K562 (cell line): Measurements from ENCODE around the gene DOCK8. TPM values are rescaled to one million over a fixed set of nuclear protein-coding genes. Genes with fewer than 3 reads are reported as not detected.

Experiments used
- ARID2 ChIP-seq: fragments of 450-650 bp; IDR thresholded peaks from 2 replicates; pipeline ENCODE4 v1.6.1; 2017; ENCODE audit warnings: antibody characterized with exemption, mild to moderate bottlenecking
- CBX2 ChIP-seq: fragments of 200-600 bp; sonication (generic); IDR thresholded peaks from one replicate; pipeline ENCODE4 v1.6.1; 2012; ENCODE audit warnings: mild to moderate bottlenecking, low read length, inconsistent platforms; ENCODE audit not compliant: insufficient read depth, poor library complexity, severe bottlenecking
- DPF2 ChIP-seq: fragments of 450-650 bp; IDR thresholded peaks from 2 replicates; pipeline ENCODE4 v1.6.1; 2016
- FIP1L1 ChIP-seq: fragments of 200-400 bp; formaldehyde crosslinking; IDR thresholded peaks from 2 replicates; pipeline ENCODE4 v1.6.1; 2018; ENCODE audit warnings: mild to moderate bottlenecking, low read depth, low read length; ENCODE audit not compliant: poor library complexity, severe bottlenecking
- HDAC3 ChIP-seq: fragments of 450-650 bp; IDR thresholded peaks from 2 replicates; pipeline ENCODE4 v1.6.1; 2018; ENCODE audit warnings: borderline replicate concordance, mild to moderate bottlenecking, moderate library complexity; ENCODE audit not compliant: partially characterized antibody
- HDAC6 ChIP-seq: IDR thresholded peaks from 2 replicates; pipeline ENCODE4 v1.6.1; 2012; ENCODE audit warnings: low read depth, mild to moderate bottlenecking, control low read depth, inconsistent platforms, low read length, moderate library complexity
- HNRNPL ChIP-seq: fragments of 200-400 bp; formaldehyde crosslinking; IDR thresholded peaks from 2 replicates; pipeline ENCODE4 v1.6.1; 2017; ENCODE audit warnings: low read depth, mild to moderate bottlenecking, low read length
- LCOR ChIP-seq: sonication (generic); formaldehyde crosslinking; IDR thresholded peaks from 2 replicates; pipeline ENCODE4 v1.8.0; 2022; ENCODE audit warnings: mild to moderate bottlenecking, missing genetic modification reagents
- MEIS2 ChIP-seq: fragments of 450-650 bp; IDR thresholded peaks from 2 replicates; pipeline ENCODE4 v1.6.1; 2014; ENCODE audit warnings: mild to moderate bottlenecking; ENCODE audit not compliant: partially characterized antibody
- NFE2L1 ChIP-seq: fragments of 450-650 bp; IDR thresholded peaks from 2 replicates; pipeline ENCODE4 v1.6.1; 2016; ENCODE audit warnings: missing genetic modification characterization, low read depth, mild to moderate bottlenecking, missing compliant biosample characterization, moderate library complexity, borderline replicate concordance
- NFYB ChIP-seq: IDR thresholded peaks from 2 replicates; pipeline ENCODE4 v1.6.1; 2011; ENCODE audit warnings: mild to moderate bottlenecking, moderate library complexity; ENCODE audit not compliant: insufficient read length; ENCODE audit errors: extremely low read depth
- NR3C1 ChIP-seq: sonication (generic); formaldehyde crosslinking; IDR thresholded peaks from 2 replicates; pipeline ENCODE4 v1.8.1; 2022; ENCODE audit warnings: missing genetic modification reagents
- PCBP2 ChIP-seq: fragments of 200-400 bp; formaldehyde crosslinking; IDR thresholded peaks from 2 replicates; pipeline ENCODE4 v1.6.1; 2018; ENCODE audit warnings: low read length, low read depth, mild to moderate bottlenecking, moderate library complexity; ENCODE audit not compliant: poor library complexity, severe bottlenecking
- POLR3G ChIP-seq: IDR thresholded peaks from 2 replicates; pipeline ENCODE4 v1.6.1; 2011; ENCODE audit not compliant: insufficient read length, insufficient replicate concordance; ENCODE audit errors: extremely low read depth
- PPARD ChIP-seq: fragments of 250-450 bp; sonication (Bioruptor Pico); IDR thresholded peaks from 2 replicates; pipeline ENCODE4 v1.8.0; 2022; ENCODE audit warnings: inconsistent platforms, mild to moderate bottlenecking, moderate library complexity
- RFX1 ChIP-seq: fragments of 450-650 bp; IDR thresholded peaks from 2 replicates; pipeline ENCODE4 v1.6.1; 2016; ENCODE audit warnings: mild to moderate bottlenecking, moderate library complexity
- SIN3B ChIP-seq: fragments of 450-650 bp; IDR thresholded peaks from 2 replicates; pipeline ENCODE4 v1.6.1; 2017; ENCODE audit warnings: low read depth, mild to moderate bottlenecking, moderate library complexity
- SUPT5H ChIP-seq: fragments of 450-650 bp; IDR thresholded peaks from 2 replicates; pipeline ENCODE4 v1.6.1; 2016
- ZFP36 ChIP-seq: fragments of 150-350 bp; IDR thresholded peaks from 2 replicates; pipeline ENCODE4 v1.6.1; 2018; ENCODE audit warnings: low read length, low read depth; ENCODE audit not compliant: partially characterized antibody
- ZNF224 ChIP-seq: sonication (generic); formaldehyde crosslinking; IDR thresholded peaks from 2 replicates; pipeline ENCODE4 v1.8.0; 2022; ENCODE audit warnings: mild to moderate bottlenecking, missing genetic modification reagents
- ZNF24 ChIP-seq: fragments of 450-650 bp; IDR thresholded peaks from 2 replicates; pipeline ENCODE4 v1.6.1; 2016
- ZNF830 ChIP-seq: fragments of 250-450 bp; sonication (Bioruptor Pico); IDR thresholded peaks from 2 replicates; pipeline ENCODE4 v1.5.0; 2021; ENCODE audit warnings: mild to moderate bottlenecking
- polyA plus RNA-seq, 8 experiments: library from polyadenylated mRNA; depleted of rRNA in 4 of 8; stranded (reverse) in 5 of 8; unstranded in 3 of 8; fragments of >200 nt; fragmentation: Nextera tagmentation in 2 of 8; fragmentation: Illumina TruSeq in 1 of 8; extraction: Ambion mirVana in 2 of 8; extraction: Trizol in 1 of 8; gene quantifications; 2 replicates each; pipeline versions ENCODE4 v1.2.1 to v1.2.3, GENCODE V29; 2011 to 2014; ENCODE audit warnings: inconsistent platforms in 1 of 8, missing spikeins in 1 of 8
- total RNA-seq, 7 experiments: library from RNA; depleted of rRNA in 6 of 7; stranded (reverse); fragments of >200 nt in 6 of 7; fragmentation: Illumina TruSeq in 2 of 7; extraction: Trizol in 2 of 7; gene quantifications; 2 replicates each; pipeline versions ENCODE4 v1.2.1 to v1.2.3, GENCODE V29; 2011 to 2021; ENCODE audit warnings: low replicate concordance in 1 of 7
- TF ChIP-seq, protein P1 (sequence below): fragments of 250-450 bp; sonication (Bioruptor Pico); IDR thresholded peaks from 2 replicates; pipeline ENCODE4 v1.5.1; 2021; ENCODE audit warnings: mild to moderate bottlenecking
- TF ChIP-seq, protein P2 (sequence below): sonication (generic); formaldehyde crosslinking; IDR thresholded peaks from 2 replicates; pipeline ENCODE4 v1.4.0; 2020; ENCODE audit warnings: mild to moderate bottlenecking, missing genetic modification reagents
- TF ChIP-seq, protein P3 (sequence below): fragments of 450-650 bp; formaldehyde crosslinking; IDR thresholded peaks from 2 replicates; pipeline ENCODE4 v1.4.0; 2020; ENCODE audit warnings: mild to moderate bottlenecking, moderate library complexity

Gene DOCK8
- total and polyA plus RNA-seq, 9 of the 15 experiments (the other 6 are each of a cell fraction or from before 2014, with no cell fraction given): 14.4 to 53.8 (median 25.1) TPM

DNA sequence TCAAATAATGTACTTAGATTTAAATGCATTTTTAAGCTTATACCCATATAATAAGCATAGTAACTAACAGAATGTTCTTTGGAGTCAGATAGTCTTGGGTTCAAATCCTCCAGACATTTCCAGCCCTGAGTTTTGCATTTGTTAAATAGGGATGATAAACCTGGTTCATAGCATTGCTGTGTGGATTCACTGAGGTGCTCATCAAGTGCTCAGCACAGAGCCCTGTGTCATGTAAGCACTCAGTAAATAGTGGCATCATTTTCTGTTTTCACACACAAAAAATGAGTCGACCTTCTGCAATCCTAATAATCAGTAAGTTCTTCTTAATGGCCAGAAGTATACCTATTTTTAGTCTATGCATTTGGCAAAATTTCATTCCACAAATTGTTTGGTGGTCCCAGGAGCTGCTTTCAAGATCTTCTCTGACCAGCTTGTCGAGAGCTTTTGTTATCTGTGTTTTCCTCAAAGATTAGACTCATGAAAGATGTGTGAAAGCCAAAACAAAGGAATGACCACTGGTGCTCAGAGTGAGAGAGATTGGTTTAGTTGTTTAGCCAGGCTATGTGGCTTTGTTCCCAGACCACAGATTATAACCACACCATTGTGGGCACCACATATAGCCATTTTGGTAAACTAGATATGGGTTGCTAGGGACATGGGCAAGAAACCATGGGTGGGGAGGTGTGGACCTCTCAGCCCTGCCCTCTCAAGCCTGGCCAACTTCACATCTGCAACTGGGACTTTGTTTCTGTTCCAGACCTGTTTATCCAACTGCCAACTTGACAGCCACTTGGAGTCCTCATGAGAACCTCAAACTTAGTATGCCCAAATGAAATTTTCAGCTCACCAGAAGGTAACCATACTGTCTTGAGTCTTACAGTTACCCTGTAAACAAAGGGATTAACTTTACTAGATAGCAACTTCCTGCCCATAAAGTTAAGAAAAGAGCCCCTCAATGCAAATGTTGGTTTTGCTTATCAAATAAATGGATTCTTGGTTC, 45.0 kb downstream of the DOCK8 start (continued):
- TF ChIP-seq, protein P1, sequence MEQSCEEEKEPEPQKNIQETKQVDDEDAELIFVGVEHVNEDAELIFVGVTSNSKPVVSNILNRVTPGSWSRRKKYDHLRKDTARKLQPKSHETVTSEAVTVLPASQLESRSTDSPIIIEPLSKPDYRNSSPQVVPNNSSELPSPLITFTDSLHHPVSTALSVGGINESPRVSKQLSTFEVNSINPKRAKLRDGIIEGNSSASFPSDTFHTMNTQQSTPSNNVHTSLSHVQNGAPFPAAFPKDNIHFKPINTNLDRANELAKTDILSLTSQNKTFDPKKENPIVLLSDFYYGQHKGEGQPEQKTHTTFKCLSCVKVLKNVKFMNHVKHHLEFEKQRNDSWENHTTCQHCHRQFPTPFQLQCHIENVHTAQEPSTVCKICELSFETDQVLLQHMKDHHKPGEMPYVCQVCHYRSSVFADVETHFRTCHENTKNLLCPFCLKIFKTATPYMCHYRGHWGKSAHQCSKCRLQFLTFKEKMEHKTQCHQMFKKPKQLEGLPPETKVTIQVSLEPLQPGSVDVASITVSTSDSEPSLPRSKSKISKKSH (CRISPR knock-in tag): no peak
- TF ChIP-seq POLR3G (no peak), ZFP36 (no peak), ARID2 (no peak), SIN3B (no peak), DPF2 (peak; percentile 75), HDAC3 (no peak), PCBP2 (no peak), ZNF24 (no peak), ZNF830 (no peak), SUPT5H (no peak), NR3C1 (CRISPR knock-in tag) (no peak), FIP1L1 (no peak), HNRNPL (no peak), ZNF224 (no peak), MEIS2 (peak; percentile 77), LCOR (CRISPR knock-in tag) (no peak), NFE2L1 (no peak), NFYB (no peak), CBX2 (no peak), HDAC6 (no peak), RFX1 (no peak), PPARD (no peak)
- TF ChIP-seq, protein P2, sequence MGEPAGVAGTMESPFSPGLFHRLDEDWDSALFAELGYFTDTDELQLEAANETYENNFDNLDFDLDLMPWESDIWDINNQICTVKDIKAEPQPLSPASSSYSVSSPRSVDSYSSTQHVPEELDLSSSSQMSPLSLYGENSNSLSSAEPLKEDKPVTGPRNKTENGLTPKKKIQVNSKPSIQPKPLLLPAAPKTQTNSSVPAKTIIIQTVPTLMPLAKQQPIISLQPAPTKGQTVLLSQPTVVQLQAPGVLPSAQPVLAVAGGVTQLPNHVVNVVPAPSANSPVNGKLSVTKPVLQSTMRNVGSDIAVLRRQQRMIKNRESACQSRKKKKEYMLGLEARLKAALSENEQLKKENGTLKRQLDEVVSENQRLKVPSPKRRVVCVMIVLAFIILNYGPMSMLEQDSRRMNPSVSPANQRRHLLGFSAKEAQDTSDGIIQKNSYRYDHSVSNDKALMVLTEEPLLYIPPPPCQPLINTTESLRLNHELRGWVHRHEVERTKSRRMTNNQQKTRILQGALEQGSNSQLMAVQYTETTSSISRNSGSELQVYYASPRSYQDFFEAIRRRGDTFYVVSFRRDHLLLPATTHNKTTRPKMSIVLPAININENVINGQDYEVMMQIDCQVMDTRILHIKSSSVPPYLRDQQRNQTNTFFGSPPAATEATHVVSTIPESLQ (CRISPR knock-in tag): no peak
- TF ChIP-seq, protein P3, sequence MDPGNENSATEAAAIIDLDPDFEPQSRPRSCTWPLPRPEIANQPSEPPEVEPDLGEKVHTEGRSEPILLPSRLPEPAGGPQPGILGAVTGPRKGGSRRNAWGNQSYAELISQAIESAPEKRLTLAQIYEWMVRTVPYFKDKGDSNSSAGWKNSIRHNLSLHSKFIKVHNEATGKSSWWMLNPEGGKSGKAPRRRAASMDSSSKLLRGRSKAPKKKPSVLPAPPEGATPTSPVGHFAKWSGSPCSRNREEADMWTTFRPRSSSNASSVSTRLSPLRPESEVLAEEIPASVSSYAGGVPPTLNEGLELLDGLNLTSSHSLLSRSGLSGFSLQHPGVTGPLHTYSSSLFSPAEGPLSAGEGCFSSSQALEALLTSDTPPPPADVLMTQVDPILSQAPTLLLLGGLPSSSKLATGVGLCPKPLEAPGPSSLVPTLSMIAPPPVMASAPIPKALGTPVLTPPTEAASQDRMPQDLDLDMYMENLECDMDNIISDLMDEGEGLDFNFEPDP (CRISPR knock-in tag): no peak
